Measurements from ENCODE around the gene CDKN3.

CDKN3 gene

DNA sequence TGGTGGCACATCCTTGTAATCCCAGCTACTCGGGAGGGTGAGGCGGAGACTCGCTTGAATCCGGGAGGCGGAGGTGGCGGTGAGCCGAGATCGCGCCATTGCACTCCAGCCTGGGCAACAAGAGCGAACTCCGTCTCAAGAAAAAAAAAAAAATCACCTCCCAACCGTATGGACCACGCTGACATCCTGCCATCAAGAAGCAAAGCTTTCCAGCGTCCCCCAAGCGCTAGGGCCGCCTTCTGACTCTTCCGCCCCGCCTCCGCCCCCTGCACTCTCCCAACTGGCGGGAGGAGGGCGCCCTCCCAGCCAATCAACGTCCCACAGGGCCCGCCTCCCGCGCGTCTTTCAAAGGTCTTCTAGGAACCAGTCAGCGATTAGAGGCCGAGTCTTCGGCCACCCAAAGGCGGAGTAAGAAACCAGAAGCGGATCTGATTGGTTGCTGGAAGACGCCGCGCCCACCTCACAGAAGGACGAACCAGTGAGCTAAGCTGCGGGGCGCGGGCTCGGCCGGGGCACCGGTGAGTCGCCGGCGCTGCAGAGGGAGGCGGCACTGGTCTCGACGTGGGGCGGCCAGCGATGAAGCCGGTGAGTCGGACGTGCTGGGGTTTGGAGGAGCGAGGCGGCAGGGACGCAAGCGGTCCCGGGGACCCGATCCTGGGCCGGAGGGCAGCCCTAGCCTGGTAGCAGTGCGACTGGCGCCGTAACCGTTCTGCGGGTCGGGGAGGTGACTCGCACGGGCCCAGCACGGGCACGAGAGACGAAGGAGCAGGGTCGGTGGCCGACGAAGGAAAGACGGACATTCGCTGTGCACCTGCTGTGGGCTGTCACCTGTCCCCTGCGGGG lies at the start of gene CDKN3:
Gene CDKN3, plus strand, starts transcription at position 515 of the 843 bp plus-strand sequence. Its CDS starts 62 bp downstream, at position 577.
- peak; percentile 98 to 99 for DNase-seq

DNA sequence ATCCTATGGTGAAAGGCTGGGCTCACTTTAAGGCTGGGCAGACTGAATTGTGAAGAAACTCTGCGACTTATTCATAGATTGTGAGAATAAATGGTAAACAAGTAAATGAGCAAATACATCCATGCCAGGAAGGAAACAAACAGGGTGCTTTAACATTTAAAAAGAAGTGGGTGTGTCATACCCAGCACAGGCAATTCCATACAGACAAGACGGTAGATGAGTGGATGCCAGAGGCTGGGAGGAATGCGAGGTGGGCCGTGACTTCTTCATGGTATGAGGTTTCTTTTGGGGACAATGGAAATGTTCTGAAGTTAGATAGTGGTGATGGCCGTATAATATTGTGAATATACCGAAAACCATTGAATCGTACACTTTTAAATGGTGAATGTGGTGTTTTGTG lies 49.8 kb upstream of the CDKN3 start:
- no peak for DNase-seq

- peak; percentile 38 to 81 for DNase-seq
Observed at GRCh38 chr14:54348001-54348611, 48.7 kb upstream of the CDKN3 start.

- DNase-seq, result no peak
Observed at GRCh38 chr14:54348923-54349620, 47.7 kb upstream of the CDKN3 start.

- DNase-seq, result no peak
Observed at GRCh38 chr14:54349713-54350112, 47.1 kb upstream of the CDKN3 start.

DNA sequence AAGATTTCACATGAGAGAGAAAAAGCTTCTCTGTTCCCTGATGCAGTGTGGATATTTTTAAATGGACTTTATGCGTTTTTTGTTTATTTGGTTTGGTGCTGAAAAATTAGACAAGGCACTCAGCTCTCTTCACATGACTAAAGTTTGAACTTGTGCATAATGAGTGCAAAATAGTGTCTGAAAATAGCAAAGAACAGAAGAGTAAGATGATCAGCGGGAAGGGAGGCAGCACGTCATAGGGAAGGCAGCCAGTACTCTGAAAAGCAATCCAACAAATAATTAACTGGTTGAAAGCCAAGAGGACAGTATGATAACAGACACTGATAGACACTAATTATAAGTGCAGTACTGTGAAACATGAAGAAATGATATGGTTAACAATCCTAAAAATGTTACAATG lies 46.6 kb upstream of the CDKN3 start:
- no peak for DNase-seq

DNA sequence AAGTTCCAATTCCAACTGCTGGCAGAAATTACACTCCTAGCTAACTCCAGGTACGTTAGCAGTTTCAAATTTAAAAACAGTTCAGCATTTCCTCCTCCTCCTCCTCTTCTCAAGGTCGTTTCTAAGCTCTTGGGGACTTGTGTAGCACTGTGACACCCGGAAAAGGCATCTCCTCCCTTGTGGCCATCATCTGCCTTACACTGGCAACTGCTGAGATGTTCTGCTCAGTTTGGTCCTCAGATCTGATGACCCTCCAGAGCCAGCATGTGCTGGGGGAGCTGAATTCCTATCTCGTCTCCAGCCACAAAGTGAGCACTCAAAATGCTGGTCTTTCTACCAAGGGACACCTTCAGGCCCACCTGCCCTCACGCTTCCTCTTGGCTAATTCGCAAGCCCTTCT lies 43.5 kb upstream of the CDKN3 start:
- no peak for DNase-seq

- no peak for DNase-seq
Observed at GRCh38 chr14:54353694-54354093, 43.1 kb upstream of the CDKN3 start.

DNA sequence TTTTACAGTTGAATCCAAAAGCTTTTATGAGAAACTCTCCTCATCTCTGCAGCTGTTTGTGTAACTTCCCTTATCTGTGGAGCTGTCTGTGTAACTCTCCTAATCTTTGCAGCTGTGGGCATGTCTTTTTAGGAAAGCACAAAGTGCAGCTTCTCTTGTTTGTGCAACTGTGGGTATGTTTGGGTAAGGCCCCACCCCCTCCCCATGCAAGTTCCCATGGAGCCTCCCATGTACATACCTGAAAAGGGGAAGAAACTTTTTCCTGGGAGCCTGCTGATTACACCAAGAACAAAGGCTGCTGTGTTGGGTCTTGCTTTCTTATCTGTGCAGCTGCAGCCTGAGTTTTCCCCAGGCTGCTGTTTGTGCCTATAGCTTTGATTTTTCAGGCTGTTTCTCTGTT lies 42.7 kb upstream of the CDKN3 start:
- no peak for DNase-seq

GRCh38 chr14:54354968-54355641 lies 41.7 kb upstream of the CDKN3 start:
- no peak for DNase-seq

- no peak for DNase-seq
Observed at GRCh38 chr14:54355698-54356097, 41.1 kb upstream of the CDKN3 start.

DNA sequence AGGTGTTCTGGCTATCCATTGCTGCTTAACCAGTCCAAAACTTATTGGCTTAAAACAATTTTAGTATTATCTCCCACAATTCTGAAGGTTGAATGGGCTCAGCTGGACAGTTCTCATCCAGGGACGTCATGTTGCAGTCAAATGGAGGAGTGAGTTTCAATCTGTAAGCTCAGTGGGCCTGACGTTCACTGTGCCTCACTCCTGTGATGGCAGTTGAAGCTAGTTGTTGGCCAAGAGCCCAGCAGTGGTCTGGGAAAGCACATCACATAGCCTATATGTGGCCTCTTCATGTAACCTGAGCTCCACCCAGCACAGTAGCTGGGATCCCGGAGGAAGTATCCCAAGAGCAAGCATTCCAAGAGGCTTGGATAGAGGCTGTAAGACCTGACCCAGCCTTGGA lies 40.6 kb upstream of the CDKN3 start:
- no peak for DNase-seq

- no peak for DNase-seq
Observed at GRCh38 chr14:54360667-54361066, 36.1 kb upstream of the CDKN3 start.

- DNase-seq, result no peak
Observed at GRCh38 chr14:54362089-54362504, 34.7 kb upstream of the CDKN3 start.

- no peak for DNase-seq
Observed at GRCh38 chr14:54362759-54363437, 33.9 kb upstream of the CDKN3 start.

DNA sequence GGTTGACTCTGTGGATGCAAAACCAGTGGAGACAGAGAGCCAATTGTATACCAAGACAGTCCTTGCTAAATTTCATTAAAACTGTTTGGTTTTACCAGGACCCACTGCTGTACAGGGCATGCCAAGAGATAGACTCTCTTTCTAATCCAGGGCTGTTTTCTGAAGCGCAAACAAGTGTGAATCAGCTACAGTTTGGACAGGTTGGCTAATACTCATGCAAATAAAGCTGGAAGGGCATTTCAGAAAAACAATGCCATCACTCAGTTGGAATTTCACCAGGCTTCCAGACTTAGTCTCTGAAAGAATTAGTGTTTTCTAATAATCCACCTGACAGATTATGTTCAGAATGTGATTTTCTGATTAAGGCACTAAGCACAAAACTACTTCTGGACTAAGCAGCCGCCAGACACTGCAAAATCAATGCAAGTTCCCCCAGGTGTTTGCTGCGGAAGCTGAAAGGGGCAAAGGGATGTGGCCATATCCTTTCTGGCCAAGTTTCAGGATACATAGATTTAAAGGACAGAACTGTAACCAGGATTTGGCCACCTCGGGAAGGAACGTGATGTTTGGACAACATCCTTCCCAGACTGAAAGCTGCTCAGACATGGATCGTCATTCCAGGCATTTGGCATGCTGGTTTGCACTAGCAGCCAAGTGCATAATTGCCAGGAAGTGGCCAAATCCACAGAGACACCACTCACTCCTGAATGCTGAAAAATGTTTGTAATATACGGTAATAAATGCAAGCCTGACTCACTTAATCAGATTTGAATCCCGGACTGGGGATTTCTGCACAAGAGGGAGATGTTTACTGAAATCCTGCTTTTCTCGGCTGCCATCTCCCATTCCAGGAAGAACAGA lies 32.0 kb upstream of the CDKN3 start:
- peak; percentile 43 to 62 for DNase-seq

DNA sequence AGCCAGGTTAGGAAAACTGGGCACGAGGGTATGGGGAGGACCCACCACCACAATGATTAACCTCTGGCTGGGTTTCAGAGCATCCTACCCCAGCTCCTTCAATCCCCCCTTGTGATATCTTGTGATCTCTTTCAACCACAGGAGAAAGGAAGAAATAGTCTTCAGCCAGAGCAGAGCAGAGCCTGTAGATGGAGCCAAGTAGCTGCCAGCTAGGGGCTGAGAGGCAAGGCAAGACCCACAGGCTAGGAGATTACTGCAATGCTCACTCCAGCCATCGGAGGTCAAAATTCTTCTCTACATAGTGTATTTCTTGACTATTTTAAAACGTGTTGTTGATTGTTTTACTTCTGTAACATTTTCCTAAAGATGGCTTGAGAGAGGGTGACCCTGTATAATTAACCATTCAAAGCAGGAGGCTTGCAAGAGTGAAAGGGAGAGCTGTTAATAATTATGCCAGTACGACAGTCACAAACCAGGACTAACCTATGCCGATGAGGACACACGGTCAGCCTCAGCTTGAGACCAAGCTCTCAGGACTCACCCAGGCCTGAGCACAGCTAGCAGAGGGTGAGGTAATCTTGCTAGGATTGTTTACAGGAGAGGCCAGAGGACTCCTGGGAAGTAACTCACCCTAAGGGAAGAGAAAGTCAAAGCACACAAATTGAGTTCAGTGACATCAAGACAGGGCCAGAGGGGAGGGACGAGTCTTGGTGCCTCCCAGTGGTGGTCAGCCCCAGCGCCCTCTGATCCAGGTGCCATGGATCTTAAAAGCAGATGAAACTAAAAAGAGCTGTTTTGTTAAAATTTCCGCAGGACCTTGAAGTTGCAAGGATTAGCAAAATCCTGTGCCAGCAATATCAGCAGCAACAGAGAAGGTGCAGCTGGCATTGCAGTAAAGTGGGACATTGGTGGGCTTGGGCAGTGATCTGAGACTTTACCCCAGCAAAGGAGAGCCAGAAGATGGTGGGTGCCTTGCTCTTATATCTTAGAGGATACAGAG lies 29.8 kb upstream of the CDKN3 start:
- peak; percentile 44 to 73 for DNase-seq

DNA sequence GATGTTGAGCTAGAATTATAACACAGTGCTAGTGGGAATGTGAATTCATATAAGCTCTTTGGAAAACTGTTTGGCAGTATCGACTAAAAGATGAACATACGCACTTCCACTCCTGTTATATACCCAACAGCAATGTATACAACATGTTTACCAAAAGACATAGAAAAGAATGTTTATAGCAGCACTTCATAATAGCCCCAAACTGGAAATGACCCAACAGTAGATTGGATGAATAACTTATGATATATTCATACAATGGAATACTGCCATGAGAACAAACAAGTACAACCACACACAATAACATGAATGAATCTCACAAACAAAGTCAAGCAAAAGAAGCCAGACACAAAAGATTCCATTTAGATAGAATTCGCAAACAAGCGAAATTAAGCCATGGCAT lies 28.5 kb upstream of the CDKN3 start:
- DNase-seq, result no peak

GRCh38 chr14:54369343-54369742 lies 27.5 kb upstream of the CDKN3 start:
- DNase-seq, result no peak
